ENCODE results near the gene POLN. TPM values are rescaled to one million over a fixed set of nuclear protein-coding genes. Genes with fewer than 3 reads are reported as not detected.

POLN gene
- total RNA-seq, 4 donors from 2014 or later, result 2.6 to 10.6 (median 6.8) TPM

GRCh38 chr4:2094545-2094944, 147.4 kb downstream of the POLN start:
- TF ChIP-seq CTCF (IDR thresholded peaks at IDR 0.05; ENCODE audit: low read depth), result no peak

GRCh38 chr4:2093265-2093664, 148.7 kb downstream of the POLN start:
- TF ChIP-seq CTCF (IDR thresholded peaks at IDR 0.05; ENCODE audit: low read depth), result no peak

- TF ChIP-seq CTCF (IDR thresholded peaks at IDR 0.05; ENCODE audit: low read depth), result no peak
Measured at GRCh38 chr4:2092669-2093053, 149.3 kb downstream of the POLN start.

- TF ChIP-seq CTCF (IDR thresholded peaks at IDR 0.05; ENCODE audit: low read depth), result no peak
Measured at GRCh38 chr4:2091990-2092668, 149.8 kb downstream of the POLN start.

- no peak for TF ChIP-seq CTCF (IDR thresholded peaks at IDR 0.05; ENCODE audit: low read depth)
Measured at GRCh38 chr4:2090642-2091041, 151.3 kb downstream of the POLN start.

- TF ChIP-seq CTCF (IDR thresholded peaks at IDR 0.05; ENCODE audit: low read depth), result no peak
Measured at GRCh38 chr4:2089222-2089621, 152.7 kb downstream of the POLN start.

- TF ChIP-seq CTCF (IDR thresholded peaks at IDR 0.05; ENCODE audit: low read depth), result no peak
Measured at GRCh38 chr4:2087170-2087569, 154.8 kb downstream of the POLN start.
